ENCODE results near the gene KNCN.

KNCN gene

GRCh38 chr1:46506470-46507219 is 44.8 kb downstream of the KNCN start:
- no peak for DNase-seq (ENCODE audit: low read depth, low spot score)

GRCh38 chr1:46503421-46503820 is 48.0 kb downstream of the KNCN start:
- DNase-seq (ENCODE audit: low read depth, low spot score) = no peak

GRCh38 chr1:46501528-46501927 is 49.9 kb downstream of the KNCN start:
- no peak for DNase-seq (ENCODE audit: low read depth, low spot score)

GRCh38 chr1:46497665-46498064 is 53.8 kb downstream of the KNCN start:
- no peak for DNase-seq (ENCODE audit: low read depth, low spot score)

- no peak for DNase-seq (ENCODE audit: low read depth, low spot score)
These were observed 54.4 kb downstream of the KNCN start for GRCh38 chr1:46497020-46497419.

GRCh38 chr1:46496505-46496904 is 54.9 kb downstream of the KNCN start:
- no peak for DNase-seq (ENCODE audit: low read depth, low spot score)

GRCh38 chr1:46495778-46496177 is 55.7 kb downstream of the KNCN start:
- no peak for DNase-seq (ENCODE audit: low read depth, low spot score)

All from activated CD4-positive, CD25-positive, alpha-beta regulatory T cell treated with anti-CD3 and anti-CD28 coated beads, Interleukin-2, amount 50 U/mL, for 16 hours (primary cell).